B cell (primary cell): ENCODE measurements around the gene RUBCNL.

Source experiments
- CTCF ChIP-seq: fragments of 200-600 bp; IDR thresholded peaks from one replicate; pipeline ENCODE4 v1.8.0; 2022; ENCODE audit warnings: antibody characterized with exemption, mild to moderate bottlenecking
- EZH2 ChIP-seq: IDR thresholded peaks from 2 replicates; pipeline ENCODE4 v1.6.1; 2012; ENCODE audit warnings: borderline replicate concordance, low read depth, mild to moderate bottlenecking, moderate library complexity, low read length; ENCODE audit not compliant: insufficient read depth, poor library complexity, severe bottlenecking

GRCh38 chr13:46293436-46293835, 93.6 kb downstream of the RUBCNL start:
- no peak for TF ChIP-seq CTCF
- no peak for TF ChIP-seq EZH2
